GM23338 (cell line): Measurements from ENCODE around the gene APIP. TPM values are rescaled to one million over a fixed set of nuclear protein-coding genes. Genes with fewer than 3 reads are reported as not detected.

Experiments
- ATAC-seq: fragments of 200-7000 bp; cut with Tn5 transposase; 3 replicates; pipeline ENCODE4 v1.9.1; 2020
- DNase-seq: peaks from one replicate; pipeline ENCODE4 v3.0.0-alpha.2; 2015; ENCODE audit warnings: low spot score
- H2AFZ ChIP-seq: fragments of 200-600 bp; sonication (generic); 2 replicates; pipeline ENCODE4 v1.8.0; 2016; ENCODE audit warnings: antibody characterized with exemption, mild to moderate bottlenecking, moderate library complexity
- H3F3A ChIP-seq: fragments of 200-600 bp; sonication (generic); replicated peaks from 2 replicates; pipeline ENCODE4 v1.8.0; 2017; ENCODE audit warnings: antibody characterized with exemption, mixed run types, low read depth
- H3K27ac ChIP-seq: fragments of 200-600 bp; sonication (generic); 2 replicates; pipeline ENCODE4 v1.6.1; 2016; ENCODE audit warnings: low read depth
- H3K27me3 ChIP-seq: fragments of 200-600 bp; sonication (generic); 2 replicates; pipeline ENCODE4 v1.8.0; 2016; ENCODE audit warnings: mild to moderate bottlenecking, mixed run types, moderate library complexity; ENCODE audit not compliant: insufficient read depth
- H3K36me3 ChIP-seq: fragments of 200-600 bp; sonication (generic); 2 replicates; pipeline ENCODE4 v1.8.0; 2016; ENCODE audit warnings: mild to moderate bottlenecking; ENCODE audit not compliant: insufficient read depth
- H3K4me1 ChIP-seq: fragments of 200-600 bp; sonication (generic); 2 replicates; pipeline ENCODE4 v1.8.0; 2016; ENCODE audit warnings: mild to moderate bottlenecking, moderate library complexity; ENCODE audit not compliant: insufficient read depth
- H3K4me2 ChIP-seq: fragments of 200-600 bp; sonication (generic); 2 replicates; pipeline ENCODE4 v1.7.1; 2017; ENCODE audit warnings: mixed run types
- H3K4me3 ChIP-seq: fragments of 200-600 bp; sonication (generic); 2 replicates; pipeline ENCODE4 v1.6.1; 2016; ENCODE audit warnings: mixed run types
- H3K79me2 ChIP-seq: fragments of 200-600 bp; sonication (generic); replicated peaks from 2 replicates; pipeline ENCODE4 v1.8.0; 2017; ENCODE audit warnings: mild to moderate bottlenecking; ENCODE audit not compliant: insufficient read depth
- H3K9me2 ChIP-seq: fragments of 200-600 bp; sonication (generic); 2 replicates; pipeline ENCODE4 v1.8.0; 2017; ENCODE audit not compliant: insufficient read depth
- H4K20me1 ChIP-seq: fragments of 200-600 bp; sonication (generic); replicated peaks from 2 replicates; pipeline ENCODE4 v1.8.0; 2017; ENCODE audit warnings: mild to moderate bottlenecking; ENCODE audit not compliant: insufficient read depth
- H3K27ac Mint-ChIP-seq: 2 replicates; pipeline ENCODE4 v1.8.0; 2020; ENCODE audit warnings: inconsistent platforms, mild to moderate bottlenecking, moderate library complexity, mixed read lengths
- H3K27me3 Mint-ChIP-seq: 3 replicates; pipeline ENCODE4 v1.8.0; 2022; ENCODE audit warnings: low read depth, mild to moderate bottlenecking, moderate library complexity, mixed read lengths, inconsistent platforms; ENCODE audit not compliant: insufficient read depth, poor library complexity
- H3K36me3 Mint-ChIP-seq: 3 replicates; pipeline ENCODE4 v1.8.0; 2021; ENCODE audit warnings: low read depth, mild to moderate bottlenecking, inconsistent platforms, moderate library complexity, mixed read lengths
- H3K4me1 Mint-ChIP-seq: 3 replicates; pipeline ENCODE4 v1.8.0; 2020; ENCODE audit warnings: mild to moderate bottlenecking, inconsistent platforms, mixed read lengths
- H3K4me3 Mint-ChIP-seq: 3 replicates; pipeline ENCODE4 v1.8.0; 2021; ENCODE audit warnings: moderate library complexity, mild to moderate bottlenecking, inconsistent platforms, mixed read lengths
- H3K9me3 Mint-ChIP-seq: 3 replicates; pipeline ENCODE4 v1.8.0; 2020; ENCODE audit warnings: moderate library complexity, mild to moderate bottlenecking, inconsistent platforms, mixed read lengths
- CTCF ChIP-seq, 2 experiments: fragments of 200-600 bp in 1 of 2; sonication (generic) in 1 of 2; conservative IDR thresholded peaks; 2 replicates each; pipeline versions ENCODE4 v1.5.1 to v1.6.1; 2016 to 2017; ENCODE audit warnings: antibody characterized with exemption in 2 of 2, low read depth in 2 of 2, mild to moderate bottlenecking in 2 of 2, moderate library complexity in 1 of 2
- EZH2 ChIP-seq: fragments of 200-600 bp; sonication (generic); IDR thresholded peaks from one replicate; pipeline ENCODE4 v1.8.0; 2017; ENCODE audit warnings: antibody characterized with exemption, mild to moderate bottlenecking, low read depth; ENCODE audit not compliant: unreplicated experiment
- EZH2phosphoT487 ChIP-seq: fragments of 200-600 bp; sonication (generic); IDR thresholded peaks from one replicate; pipeline ENCODE4 v1.8.1; 2018; ENCODE audit warnings: antibody characterized with exemption; ENCODE audit not compliant: unreplicated experiment
- POLR2AphosphoS5 ChIP-seq: IDR thresholded peaks from 2 replicates; pipeline ENCODE4 v1.6.1; 2016; ENCODE audit warnings: antibody characterized with exemption, low read depth
- STAT1 ChIP-seq: IDR thresholded peaks from one replicate; pipeline ENCODE4 v1.6.1; 2016; ENCODE audit warnings: antibody characterized with exemption; ENCODE audit not compliant: unreplicated experiment
- ZNF114 ChIP-seq: fragments of 250-450 bp; sonication (Bioruptor Pico); IDR thresholded peaks from 2 replicates; pipeline ENCODE4 v1.5.0; 2020; ENCODE audit warnings: mild to moderate bottlenecking, moderate library complexity
- ZNF331 ChIP-seq: fragments of 250-450 bp; sonication (Bioruptor Pico); IDR thresholded peaks from 2 replicates; pipeline ENCODE4 v1.5.0; 2020; ENCODE audit warnings: low read depth, mild to moderate bottlenecking, moderate library complexity
- ZNF462 ChIP-seq: fragments of 250-450 bp; sonication (Bioruptor Pico); IDR thresholded peaks from 2 replicates; pipeline ENCODE4 v1.5.0; 2020; ENCODE audit warnings: mild to moderate bottlenecking, moderate library complexity
- polyA plus RNA-seq: library from polyadenylated mRNA; unstranded; fragments of >200 nt; fragmentation: Nextera tagmentation; extraction: Ambion mirVana; gene quantifications from 2 replicates; pipeline ENCODE4 v1.2.1, GENCODE V29; 2016
- total RNA-seq: library from RNA; depleted of rRNA; stranded (reverse); fragments of >200 nt; shearing (Covaris generic); gene quantifications from 2 replicates; pipeline ENCODE4 v1.2.3, GENCODE V29; 2014
- TF ChIP-seq, protein P1 (sequence below): IDR thresholded peaks from one replicate; pipeline ENCODE4 v1.6.1; 2018; ENCODE audit warnings: antibody characterized with exemption; ENCODE audit not compliant: unreplicated experiment

Gene APIP
- total and polyA plus RNA-seq, 2 experiments from 2014 or later: 35.7 to 50.3 TPM

GRCh38 chr11:34874202-34874601 lies 42.0 kb downstream of the APIP start:
- H3K4me3 ChIP-seq: no peak overlapping the region
- no peaks in the 10 kb centered on the region for H3K36me3 Mint-ChIP-seq
- H4K20me1 ChIP-seq: no peaks in the 10 kb centered on the region
- H3K9me3 Mint-ChIP-seq: no peaks in the 10 kb centered on the region; the same call in 2 of the 3 replicates
- no peaks in the 10 kb centered on the region for H3K27me3 ChIP-seq
- no peaks in the 10 kb centered on the region for H3K9me2 ChIP-seq
- H2AFZ ChIP-seq: no peak overlapping the region
- no peak overlapping the region for H3K4me2 ChIP-seq
- ATAC-seq (no peak), DNase-seq (no peak)
- H3K4me1 Mint-ChIP-seq: no peaks in the 10 kb centered on the region
- H3K79me2 ChIP-seq: no peaks in the 10 kb centered on the region
- no peak overlapping the region for H3K27ac Mint-ChIP-seq
- H3K4me1 ChIP-seq: no peaks in the 10 kb centered on the region
- H3K27ac ChIP-seq: no peak overlapping the region
- H3F3A ChIP-seq: no peaks in the 10 kb centered on the region
- H3K36me3 ChIP-seq: 0 out of 2 replicates have a peak, but pooled peaks cover 3% of the 10 kb centered on the region
- peaks cover 2% of the 10 kb centered on the region for H3K27me3 Mint-ChIP-seq
- no peak overlapping the region for H3K4me3 Mint-ChIP-seq
- no peak for TF ChIP-seq ZNF114 (CRISPR knock-in tag)
- no peak for TF ChIP-seq POLR2AphosphoS5
- TF ChIP-seq, protein P1, sequence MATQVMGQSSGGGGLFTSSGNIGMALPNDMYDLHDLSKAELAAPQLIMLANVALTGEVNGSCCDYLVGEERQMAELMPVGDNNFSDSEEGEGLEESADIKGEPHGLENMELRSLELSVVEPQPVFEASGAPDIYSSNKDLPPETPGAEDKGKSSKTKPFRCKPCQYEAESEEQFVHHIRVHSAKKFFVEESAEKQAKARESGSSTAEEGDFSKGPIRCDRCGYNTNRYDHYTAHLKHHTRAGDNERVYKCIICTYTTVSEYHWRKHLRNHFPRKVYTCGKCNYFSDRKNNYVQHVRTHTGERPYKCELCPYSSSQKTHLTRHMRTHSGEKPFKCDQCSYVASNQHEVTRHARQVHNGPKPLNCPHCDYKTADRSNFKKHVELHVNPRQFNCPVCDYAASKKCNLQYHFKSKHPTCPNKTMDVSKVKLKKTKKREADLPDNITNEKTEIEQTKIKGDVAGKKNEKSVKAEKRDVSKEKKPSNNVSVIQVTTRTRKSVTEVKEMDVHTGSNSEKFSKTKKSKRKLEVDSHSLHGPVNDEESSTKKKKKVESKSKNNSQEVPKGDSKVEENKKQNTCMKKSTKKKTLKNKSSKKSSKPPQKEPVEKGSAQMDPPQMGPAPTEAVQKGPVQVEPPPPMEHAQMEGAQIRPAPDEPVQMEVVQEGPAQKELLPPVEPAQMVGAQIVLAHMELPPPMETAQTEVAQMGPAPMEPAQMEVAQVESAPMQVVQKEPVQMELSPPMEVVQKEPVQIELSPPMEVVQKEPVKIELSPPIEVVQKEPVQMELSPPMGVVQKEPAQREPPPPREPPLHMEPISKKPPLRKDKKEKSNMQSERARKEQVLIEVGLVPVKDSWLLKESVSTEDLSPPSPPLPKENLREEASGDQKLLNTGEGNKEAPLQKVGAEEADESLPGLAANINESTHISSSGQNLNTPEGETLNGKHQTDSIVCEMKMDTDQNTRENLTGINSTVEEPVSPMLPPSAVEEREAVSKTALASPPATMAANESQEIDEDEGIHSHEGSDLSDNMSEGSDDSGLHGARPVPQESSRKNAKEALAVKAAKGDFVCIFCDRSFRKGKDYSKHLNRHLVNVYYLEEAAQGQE: no peak
- TF ChIP-seq CTCF (conservative IDR thresholded peaks at IDR 0.05; ENCODE audit: low read depth in 2 of 2): no peak
- TF ChIP-seq STAT1: no peak
- no peak for TF ChIP-seq EZH2phosphoT487
- TF ChIP-seq ZNF462 (CRISPR knock-in tag): no peak
- no peak for TF ChIP-seq EZH2
- TF ChIP-seq ZNF331 (CRISPR knock-in tag): no peak
